GM12878 (cell line): Measurements from ENCODE around the gene RCBTB2. TPM values are rescaled to one million over a fixed set of nuclear protein-coding genes. Genes with fewer than 3 reads are reported as not detected.

Experiments
- ATAC-seq: fragments of 200-7000 bp; cut with Tn5 transposase; 3 replicates; pipeline ENCODE4 v1.9.1; 2020; ENCODE audit warnings: mild to moderate bottlenecking, moderate library complexity
- BruUV-seq: library from RNA; stranded (reverse); fragments of 400-500 nt; replicated peaks from 2 replicates; lab custom pipeline; 2021; lab: Mats Ljungman, UMichigan
- CTCF ChIA-PET: fragments of 300-600 bp; sonication (Branson Sonifier 250); formaldehyde crosslinking; extraction: SDS; loops from one replicate; lab custom pipeline; 2021; ENCODE audit warnings: inconsistent platforms; lab: Yijun Ruan, JAX
- POLR2A ChIA-PET: fragments of 350-600 bp; formaldehyde crosslinking; extraction: SDS; loops from one replicate; lab custom pipeline; 2021; ENCODE audit warnings: inconsistent platforms; lab: Charles Lee
- RAD21 ChIA-PET: fragments of 300-600 bp; sonication (Branson Sonifier 250); formaldehyde crosslinking; loops from one replicate; lab custom pipeline; 2023; ENCODE audit warnings: antibody characterized with exemption; ENCODE audit not compliant: unreplicated experiment; lab: Charles Lee
- SMC1A ChIA-PET: fragments of 300-600 bp; sonication (Branson Sonifier 250); formaldehyde crosslinking; loops from one replicate; lab custom pipeline; 2023; ENCODE audit not compliant: unreplicated experiment, uncharacterized antibody; lab: Charles Lee
- DNase-seq: peaks from one replicate; pipeline ENCODE4 v3.0.0-alpha.2; 2011; ENCODE audit warnings: low read depth, low spot score
- FAIRE-seq: peaks from 3 replicates; lab custom pipeline; 2011; peaks lifted over from hg19 to GRCh38; lab: Jason Lieb, UNC
- H2AFZ ChIP-seq: 2 replicates; pipeline ENCODE4 v1.6.0; 2011; ENCODE audit warnings: low read depth, low read length, control low read depth; ENCODE audit not compliant: control insufficient read depth
- H3K27ac ChIP-seq: 2 replicates; pipeline ENCODE4 v1.5.1; 2011; ENCODE audit warnings: control low read depth; ENCODE audit not compliant: control insufficient read depth, insufficient read depth
- H3K27me3 ChIP-seq, 2 experiments: replicated peaks in 1 of 2; 2 replicates each; pipeline versions ENCODE4 v1.6.0 to v1.6.1; 2011; ENCODE audit warnings: low read length in 1 of 2; ENCODE audit not compliant: control insufficient read depth in 2 of 2, insufficient read depth in 2 of 2
- H3K36me3 ChIP-seq, 2 experiments: 2 replicates each; pipeline ENCODE4 v1.5.1; 2011; ENCODE audit warnings: low read length in 1 of 2; ENCODE audit not compliant: control insufficient read depth in 2 of 2, insufficient read depth in 2 of 2
- H3K4me1 ChIP-seq: 2 replicates; pipeline ENCODE4 v1.6.1; 2011; ENCODE audit warnings: mild to moderate bottlenecking, low read length, moderate library complexity, mixed read lengths; ENCODE audit not compliant: control insufficient read depth, insufficient read depth
- H3K4me2 ChIP-seq: 2 replicates; pipeline ENCODE4 v1.6.0; 2011; ENCODE audit warnings: control low read depth; ENCODE audit not compliant: control insufficient read depth, insufficient read depth
- H3K4me3 ChIP-seq: fragments of 200-600 bp; sonication (generic); 2 replicates; pipeline ENCODE4 v1.5.1; 2016
- H3K79me2 ChIP-seq: 2 replicates; pipeline ENCODE4 v1.6.0; 2011; ENCODE audit warnings: low read length; ENCODE audit not compliant: control insufficient read depth, insufficient read depth
- H3K9ac ChIP-seq: 2 replicates; pipeline ENCODE4 v1.8.0; 2011; ENCODE audit warnings: low read length, control low read depth, mixed read lengths; ENCODE audit not compliant: control insufficient read depth, insufficient read depth
- H3K9me3 ChIP-seq: replicated peaks from 3 replicates; pipeline ENCODE4 v1.5.1; 2011; ENCODE audit warnings: mild to moderate bottlenecking, low read length; ENCODE audit not compliant: control insufficient read depth, insufficient read depth
- H4K20me1 ChIP-seq: 2 replicates; pipeline ENCODE4 v1.6.0; 2011; ENCODE audit not compliant: control insufficient read depth, insufficient read depth
- ATF7 ChIP-seq: fragments of 450-650 bp; IDR thresholded peaks from 2 replicates; pipeline ENCODE4 v1.6.1; 2016; ENCODE audit warnings: low read depth, mild to moderate bottlenecking
- CEBPB ChIP-seq, 2 experiments: fragments of 150-350 bp in 1 of 2; IDR thresholded peaks; 2 replicates each; pipeline ENCODE4 v1.6.1; 2012 to 2014; ENCODE audit warnings: low read depth in 2 of 2, low read length in 2 of 2, borderline replicate concordance in 1 of 2, inconsistent platforms in 1 of 2
- CTCF ChIP-seq, 3 experiments: IDR thresholded peaks in 2 of 3; conservative IDR thresholded peaks in 1 of 3; 2 replicates each; pipeline ENCODE4 v1.5.1; 2011; ENCODE audit warnings: low read depth in 3 of 3, low read length in 3 of 3, mild to moderate bottlenecking in 3 of 3, control low read depth in 2 of 3, moderate library complexity in 2 of 3, inconsistent platforms in 1 of 3, mixed read lengths in 1 of 3; ENCODE audit not compliant: control insufficient read depth in 2 of 3, insufficient read depth in 1 of 3; ENCODE audit errors: extremely low read depth in 1 of 3
- EP300 ChIP-seq, 2 experiments: fragments of 150-350 bp in 1 of 2; IDR thresholded peaks; 2 replicates each; pipeline ENCODE4 v1.6.1; 2011 to 2012; ENCODE audit warnings: low read depth in 2 of 2, low read length in 2 of 2, borderline replicate concordance in 1 of 2, improper control_type of control experiment in 1 of 2, inconsistent platforms in 1 of 2; ENCODE audit not compliant: control insufficient read depth in 1 of 2
- IRF4 ChIP-seq: IDR thresholded peaks from 2 replicates; pipeline ENCODE4 v1.6.1; 2011; ENCODE audit warnings: low read depth, low read length
- JUNB ChIP-seq: IDR thresholded peaks from 2 replicates; pipeline ENCODE4 v1.6.1; 2016; ENCODE audit warnings: antibody characterized with exemption, mild to moderate bottlenecking
- MEF2A ChIP-seq: IDR thresholded peaks from 2 replicates; pipeline ENCODE4 v1.6.1; 2011; ENCODE audit warnings: low read depth, mild to moderate bottlenecking, low read length, moderate library complexity; ENCODE audit not compliant: insufficient read depth
- MTA2 ChIP-seq: fragments of 450-650 bp; IDR thresholded peaks from 2 replicates; pipeline ENCODE4 v1.6.1; 2016; ENCODE audit warnings: low read depth, mild to moderate bottlenecking, moderate library complexity
- NRF1 ChIP-seq: conservative IDR thresholded peaks from 2 replicates; pipeline ENCODE4 v1.6.1; 2011; ENCODE audit warnings: mild to moderate bottlenecking, low read depth, low read length, improper control_type of control experiment
- PML ChIP-seq: IDR thresholded peaks from 2 replicates; pipeline ENCODE4 v1.6.1; 2012; ENCODE audit warnings: low read length, inconsistent platforms
- RAD51 ChIP-seq: fragments of 450-650 bp; IDR thresholded peaks from 2 replicates; pipeline ENCODE4 v1.6.1; 2016; ENCODE audit warnings: moderate library complexity, mild to moderate bottlenecking, inconsistent platforms
- RUNX3 ChIP-seq: IDR thresholded peaks from 2 replicates; pipeline ENCODE4 v1.6.1; 2012; ENCODE audit warnings: low read length, inconsistent platforms
- ZNF24 ChIP-seq: fragments of 450-650 bp; IDR thresholded peaks from 2 replicates; pipeline ENCODE4 v1.6.1; 2017; ENCODE audit warnings: antibody characterized with exemption, mild to moderate bottlenecking
- ZNF622 ChIP-seq: fragments of 450-650 bp; IDR thresholded peaks from 2 replicates; pipeline ENCODE4 v1.6.1; 2017; ENCODE audit warnings: mild to moderate bottlenecking, inconsistent platforms
- WGBS: methylation state at CpG from one replicate; pipeline ENCODE4 v1.1.6; 2016; ENCODE audit warnings: low lambda C conversion rate; ENCODE audit not compliant: insufficient replicate concordance, insufficient coverage; ENCODE audit errors: missing lambda C conversion rate; 5-methylcytosine and 5-hydroxymethylcytosine counted together
- in situ Hi-C: fragments of 300-500 bp; cut with MboI; formaldehyde crosslinking; loops from 9 replicates; pipeline ENCODE4 v1.14.3; 2018; ENCODE audit warnings: mixed read lengths
- intact Hi-C: fragments of 100-400 bp; cut with micrococcal nuclease; formaldehyde crosslinking; loops from one replicate; pipeline ENCODE4 v1.14.2; 2022; ENCODE audit not compliant: unreplicated experiment
- polyA plus RNA-seq, 11 experiments: library from polyadenylated mRNA; depleted of rRNA in 4 of 11; unstranded in 6 of 11; stranded (reverse) in 5 of 11; fragments of >200 nt; fragmentation: Nextera tagmentation in 4 of 11; fragmentation: Illumina TruSeq in 1 of 11; extraction: Ambion mirVana in 4 of 11; extraction: Trizol in 1 of 11; gene quantifications; 1 replicate in 1 of 11; 2 replicates in 10 of 11; pipeline versions ENCODE4 v1.2.1 to v1.2.3, GENCODE V29; 2011 to 2016; ENCODE audit warnings: inconsistent platforms in 2 of 11, missing spikeins in 2 of 11, low read depth in 1 of 11
- total RNA-seq, 4 experiments: library from RNA; depleted of rRNA in 3 of 4; stranded (reverse); fragments of >200 nt in 3 of 4; fragmentation: Illumina TruSeq in 1 of 4; extraction: Trizol in 1 of 4; gene quantifications; 2 replicates each; pipeline versions ENCODE4 v1.2.1 to v1.2.3, GENCODE V29; 2013 to 2021

RCBTB2 gene
- total and polyA plus RNA-seq, 10 of the 15 experiments (the other 5 are each of a cell fraction or from before 2014, with no cell fraction given): 5.0 to 16.0 (median 8.5) TPM

- TF ChIP-seq MTA2 (no peak), ZNF24 (peak; percentile 45; the same call in 1 of the 2 replicates), RAD51 (no peak), IRF4 (peak; percentile 71; the same call in 1 of the 2 replicates)
Measured at GRCh38 chr13:48530833-48531232, 2.0 kb downstream of the RCBTB2 start (continued).

- 4% methylated on average over 3 of the region's 3 CpGs for WGBS
- in situ Hi-C loops: no loop called here
- H3K4me3 ChIP-seq: peak overlapping the region; percentile 46; the same call in 1 of the 2 replicates
Measured at GRCh38 chr13:48528720-48529119, 4.2 kb downstream of the RCBTB2 start.

More at GRCh38 chr13:48528720-48529119, 4.2 kb downstream of the RCBTB2 start:
- ChIA-PET RAD21 (interaction anchor here (0.9 to 1.8 kb wide), 6 partner anchors 35 to 196 kb away, joined by 3 to 10 read pairs (median 3); no protein-coding TSS in a partner anchor), SMC1A (interaction anchor here (1.1 to 2.5 kb wide), 11 partner anchors 11 to 127 kb away, joined by 3 to 14 read pairs (median 5); no protein-coding TSS in a partner anchor), POLR2A (no interaction called here), CTCF (interaction anchor here (1.0 to 1.4 kb wide), 4 partner anchors 24 to 52 kb away, joined by 3 to 7 read pairs (median 4); no protein-coding TSS in a partner anchor)
- Histone ChIP-seq H3K9ac (peak overlapping the region; percentile 43), H3K36me3 (no peaks in the 10 kb centered on the region), H4K20me1 (no peaks in the 10 kb centered on the region), H3K27ac (peak overlapping the region; percentile 93), H3K27me3 (no peaks in the 10 kb centered on the region), H2AFZ (no peak overlapping the region), H3K9me3 (no peaks in the 10 kb centered on the region), H3K4me1 (peaks cover 28% of the 10 kb centered on the region), H3K4me2 (peak overlapping the region; percentile 70), H3K79me2 (peaks cover 59% of the 10 kb centered on the region)
- intact Hi-C loops: no loop called here
- TF ChIP-seq MEF2A (0 out of 2 replicates have a peak, but pooled peaks have one; percentile 57), PML (no peak), ZNF622 (no peak), ATF7 (0 out of 2 replicates have a peak, but pooled peaks have one; percentile 23), CTCF (IDR thresholded peaks at IDR 0.05 in 2 of 3, conservative IDR thresholded peaks at IDR 0.05 in 1 of 3; ENCODE audit: control insufficient read depth in 2 of 3, extremely low read depth in 1 of 3, insufficient read depth in 1 of 3, low read depth in 3 of 3, low read length in 3 of 3) (no peak), MTA2 (peak; percentile 19; the same call in 1 of the 2 replicates), RUNX3 (peak; percentile 44), EP300 (IDR thresholded peaks at IDR 0.05; ENCODE audit: borderline replicate concordance in 1 of 2, control insufficient read depth in 1 of 2, low read depth in 2 of 2, low read length in 2 of 2) (peak in 1 of 2 experiments; percentile 11; a peak in 1 of 4 replicates), NRF1 (no peak), CEBPB (IDR thresholded peaks at IDR 0.05; ENCODE audit: borderline replicate concordance in 1 of 2, low read depth in 2 of 2, low read length in 2 of 2) (no peak), JUNB (0 out of 2 replicates have a peak, but pooled peaks have one; percentile 11)
- peak; percentile 52 for DNase-seq
- ATAC-seq: no peak
- no TSS peak for BruUV-seq
- FAIRE-seq: no peak
